Activated T-helper 1 cell treated with anti-CD3 and anti-CD28 coated beads, Interleukin-2, amount 50 U/mL, for 16 hours (primary cell): ENCODE results near the gene YTHDF1.

Experiments used
- DNase-seq, 2 donors: peaks; one replicate each; pipeline ENCODE4 v3.0.0-alpha.2; 2020; ENCODE audit warnings: low read depth in 1 of 2, low spot score in 1 of 2

The YTHDF1 gene

DNA sequence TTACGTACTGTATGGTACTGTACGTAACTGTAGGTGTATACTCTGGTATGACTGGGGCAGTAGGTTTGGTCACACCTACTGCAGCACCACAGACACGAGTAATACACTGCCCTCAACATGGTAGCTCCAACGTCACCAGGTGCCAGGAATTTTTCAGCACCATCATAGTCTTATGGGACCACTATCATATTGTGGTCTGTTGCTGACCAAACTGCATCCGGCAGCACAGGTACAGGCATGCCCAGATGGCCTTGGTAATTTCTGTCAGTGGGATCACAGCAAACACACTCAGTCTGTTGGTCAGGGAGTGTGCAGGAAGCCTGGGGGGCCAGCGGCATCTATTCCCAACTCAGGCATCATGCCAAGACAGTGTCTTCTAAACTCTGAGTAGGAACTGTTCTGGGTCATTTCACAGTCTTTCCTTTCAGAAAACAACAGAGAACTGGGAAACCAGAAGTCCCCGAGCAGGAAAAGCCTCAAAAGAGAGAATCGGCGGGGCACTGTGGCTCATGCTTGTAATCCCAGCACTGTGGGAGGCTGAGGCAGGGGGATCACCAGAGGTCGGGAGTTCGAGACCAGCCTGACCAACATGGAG, 5.8 kb downstream of the YTHDF1 start:
- DNase-seq = no peak

DNA sequence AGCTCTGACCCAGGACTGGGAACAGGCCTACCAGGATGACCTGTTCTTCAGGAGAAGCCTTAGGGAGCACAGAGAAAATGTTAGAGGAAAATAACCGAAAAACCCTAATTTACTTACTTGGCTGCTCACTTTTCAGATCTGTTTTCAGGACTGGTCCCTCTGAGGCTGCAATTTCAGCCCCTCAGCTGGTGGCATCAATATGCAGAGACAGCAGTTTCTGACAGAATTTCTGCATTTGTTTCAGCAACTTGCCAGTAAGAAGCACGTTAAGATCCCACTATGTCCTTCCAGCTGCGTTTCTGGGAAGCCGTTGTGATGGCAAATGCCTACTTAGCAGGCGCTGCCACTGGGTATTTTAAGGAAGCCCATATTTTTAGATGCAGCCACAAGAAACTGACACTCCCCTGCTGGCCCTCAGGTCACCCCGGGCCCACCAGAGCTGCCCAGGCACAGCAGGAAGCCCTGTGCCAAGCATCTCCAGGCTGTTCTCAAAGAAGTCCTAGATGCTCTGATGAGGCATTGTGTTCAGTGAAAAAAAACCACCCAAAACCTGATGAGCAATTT, 7.5 kb downstream of the YTHDF1 start:
- no peak for DNase-seq

DNA sequence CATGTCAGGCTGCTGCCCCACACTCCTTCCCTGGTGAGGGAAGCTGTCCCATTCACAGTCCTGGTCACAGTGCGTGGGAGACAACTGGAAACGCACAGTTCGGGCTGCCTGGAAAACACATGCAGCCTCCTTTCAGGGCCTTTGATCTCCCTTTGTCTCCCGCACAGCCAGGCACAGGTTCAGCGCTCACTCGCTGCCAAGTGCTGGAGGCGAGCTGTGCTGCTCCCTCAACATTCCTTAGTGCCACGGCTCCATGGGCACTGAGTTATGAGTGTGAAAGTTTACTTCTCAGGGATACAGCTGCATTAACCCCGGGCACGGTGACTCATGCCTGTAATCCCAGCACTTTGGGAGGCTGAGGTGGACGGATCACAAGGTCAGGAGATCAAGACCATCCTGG, 9.1 kb downstream of the YTHDF1 start:
- DNase-seq = no peak

DNA sequence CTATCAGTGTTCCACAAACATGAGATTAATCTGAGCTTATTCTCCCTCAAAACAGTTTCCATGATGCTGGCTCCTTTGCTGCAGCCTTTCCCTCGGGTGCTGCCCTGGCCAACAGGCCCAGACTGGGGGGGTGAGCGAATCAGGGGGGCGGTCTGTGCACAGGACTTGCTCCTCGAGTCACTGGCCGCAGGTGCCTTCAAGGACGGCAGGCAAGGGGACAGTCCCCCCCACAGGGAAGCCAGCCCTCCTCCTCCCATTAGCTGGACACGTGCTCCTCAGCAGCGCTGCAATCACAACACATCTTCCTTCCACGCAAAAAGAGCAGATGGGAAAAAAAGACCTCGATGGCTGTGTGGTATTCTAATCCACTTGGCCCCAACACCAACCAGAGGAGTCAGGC, 10.0 kb downstream of the YTHDF1 start:
- no peak for DNase-seq

DNA sequence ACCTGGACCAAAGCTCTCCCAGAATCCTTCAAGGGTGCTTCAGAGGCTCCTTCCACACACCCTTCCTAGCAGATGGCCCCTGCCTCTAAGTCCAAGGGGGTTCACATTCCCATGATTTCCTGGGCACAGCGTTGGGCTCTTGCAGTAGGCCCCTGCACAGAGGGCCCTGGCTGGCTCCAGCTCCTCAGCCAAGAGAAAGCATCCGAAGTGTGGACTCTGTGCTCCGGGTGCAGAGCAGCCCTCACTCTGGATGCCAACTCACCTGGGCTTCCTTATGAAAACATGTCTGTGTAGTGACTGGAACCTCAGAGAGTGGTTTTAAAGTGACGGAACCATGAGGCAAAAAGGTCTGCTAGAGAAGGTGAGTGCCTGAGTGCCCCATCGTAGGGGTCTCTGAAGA, 11.6 kb downstream of the YTHDF1 start:
- DNase-seq = no peak

DNA sequence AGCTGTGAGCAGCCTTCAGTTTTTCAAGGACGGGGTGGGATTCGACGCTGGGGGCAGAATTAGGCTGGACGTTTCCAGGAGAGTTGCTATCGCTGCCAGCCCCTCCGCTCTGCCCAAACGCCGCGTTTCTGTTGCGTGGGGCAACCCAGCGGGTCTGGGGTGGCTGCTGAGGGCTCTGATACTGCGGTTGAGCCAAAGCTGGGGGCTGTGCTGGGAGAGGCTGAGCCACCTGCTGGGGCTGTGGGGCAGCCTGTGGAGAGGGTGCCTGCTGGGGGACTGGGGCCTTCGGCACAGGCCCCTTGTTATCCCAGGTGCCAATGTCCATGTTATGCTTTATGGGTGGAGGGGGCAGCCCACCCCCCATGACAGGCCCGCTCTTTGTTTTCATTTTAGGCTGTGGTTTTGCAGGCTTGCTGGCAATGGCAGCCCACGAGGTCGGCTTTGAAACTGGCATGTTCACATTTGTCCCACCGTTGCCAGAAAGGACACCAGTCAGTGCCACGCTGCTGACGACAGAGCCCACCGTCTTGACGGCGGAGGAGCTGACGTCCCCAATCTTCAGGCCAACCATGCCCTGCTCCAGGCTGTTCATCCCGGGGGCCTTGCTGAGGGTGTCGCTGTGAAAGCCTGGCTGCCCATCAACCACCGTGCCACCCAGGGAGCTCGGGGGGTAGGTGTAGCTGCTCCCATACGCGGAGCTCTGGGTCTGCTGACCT, 13.0 kb downstream of the YTHDF1 start:
- no peak for DNase-seq

DNA sequence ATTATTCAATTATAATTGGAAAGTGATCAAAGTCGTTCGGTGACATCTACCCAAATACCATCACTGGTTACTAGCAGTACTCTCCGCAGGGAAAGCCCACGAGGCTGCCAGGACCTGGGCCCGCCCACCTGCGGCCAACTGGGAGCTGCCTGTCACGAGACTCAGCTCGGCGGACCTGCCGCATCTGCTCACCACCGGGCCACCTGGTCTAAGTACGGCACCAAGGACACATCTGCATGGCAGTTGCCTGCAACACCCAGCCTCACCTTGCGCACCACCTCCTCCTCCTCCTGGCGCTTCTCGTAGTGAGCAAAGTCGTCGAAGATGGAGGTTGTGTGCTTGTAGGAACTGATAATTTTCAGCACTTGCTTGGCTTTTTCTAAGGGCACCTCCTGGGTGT, 13.9 kb downstream of the YTHDF1 start:
- no peak for DNase-seq

DNA sequence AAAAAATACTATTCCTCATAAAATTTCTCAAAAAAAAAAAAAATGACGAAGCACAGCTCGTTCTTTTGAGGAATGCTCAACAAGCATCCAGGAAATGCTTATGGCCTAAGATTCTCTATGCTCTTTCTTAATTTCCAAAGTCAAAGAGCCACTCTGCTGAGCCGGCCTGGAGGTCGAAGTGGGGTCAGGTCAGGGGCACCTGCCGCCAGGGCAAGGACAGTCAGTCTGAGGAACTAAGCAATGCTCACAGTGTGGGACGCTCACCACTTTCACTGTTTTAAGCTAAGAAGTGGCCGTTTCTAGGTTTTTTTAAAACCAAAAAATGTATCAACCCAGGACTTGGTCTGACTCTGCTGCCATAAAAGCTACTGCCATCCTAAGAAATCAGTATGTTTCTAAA, 17.3 kb downstream of the YTHDF1 start:
- no peak for DNase-seq

DNA sequence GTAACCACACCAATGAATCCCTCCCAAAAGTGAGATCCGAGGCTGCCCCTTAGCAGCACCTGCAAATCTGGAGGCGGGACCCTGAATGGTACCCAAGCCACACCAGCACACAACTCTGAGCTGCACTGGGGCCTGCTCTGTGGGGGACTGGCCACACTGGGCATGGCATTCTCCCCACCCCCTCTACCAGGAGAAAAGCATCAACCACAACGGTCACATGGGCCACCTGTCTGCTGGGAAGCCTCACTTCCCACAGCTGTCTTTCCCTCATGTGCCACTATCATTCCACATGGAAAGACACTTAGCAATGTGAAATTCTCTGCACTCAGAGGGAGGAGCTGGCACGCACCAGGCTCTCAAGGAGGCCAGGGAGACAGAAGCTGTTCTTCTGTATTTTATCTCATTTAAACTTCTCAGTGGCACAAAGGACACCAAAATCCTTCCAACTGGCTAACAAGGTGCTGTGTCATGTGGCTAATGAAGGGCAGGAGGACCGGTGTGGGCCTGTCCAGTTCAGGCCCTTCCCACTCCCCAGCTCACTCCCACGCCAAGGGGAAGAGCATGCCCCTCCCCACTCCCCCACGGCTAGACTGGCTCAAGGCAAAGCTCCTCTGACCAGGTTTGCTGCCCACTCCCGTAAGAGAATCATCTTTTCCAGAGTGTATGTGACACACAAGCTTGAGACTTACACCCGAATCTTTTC, 19.0 kb downstream of the YTHDF1 start:
- DNase-seq = no peak

DNA sequence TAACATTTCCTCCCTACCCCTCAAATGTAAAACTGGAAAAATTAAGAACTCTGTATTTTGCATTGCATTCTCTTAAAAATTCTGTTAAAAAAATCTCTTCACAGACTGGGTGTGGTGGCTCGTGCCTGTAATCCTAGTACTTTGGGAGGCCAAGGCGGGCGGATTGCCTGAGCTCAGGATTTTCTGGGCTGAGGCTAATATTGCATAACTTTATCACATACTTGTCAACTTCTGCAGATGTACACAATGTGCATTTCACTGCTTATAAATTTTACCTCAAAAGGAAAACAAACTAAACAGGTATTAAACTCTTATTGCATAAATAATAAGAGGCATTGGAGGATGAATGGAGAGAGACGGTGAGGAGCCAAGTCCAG, 21.1 kb downstream of the YTHDF1 start:
- no peak for DNase-seq

DNA sequence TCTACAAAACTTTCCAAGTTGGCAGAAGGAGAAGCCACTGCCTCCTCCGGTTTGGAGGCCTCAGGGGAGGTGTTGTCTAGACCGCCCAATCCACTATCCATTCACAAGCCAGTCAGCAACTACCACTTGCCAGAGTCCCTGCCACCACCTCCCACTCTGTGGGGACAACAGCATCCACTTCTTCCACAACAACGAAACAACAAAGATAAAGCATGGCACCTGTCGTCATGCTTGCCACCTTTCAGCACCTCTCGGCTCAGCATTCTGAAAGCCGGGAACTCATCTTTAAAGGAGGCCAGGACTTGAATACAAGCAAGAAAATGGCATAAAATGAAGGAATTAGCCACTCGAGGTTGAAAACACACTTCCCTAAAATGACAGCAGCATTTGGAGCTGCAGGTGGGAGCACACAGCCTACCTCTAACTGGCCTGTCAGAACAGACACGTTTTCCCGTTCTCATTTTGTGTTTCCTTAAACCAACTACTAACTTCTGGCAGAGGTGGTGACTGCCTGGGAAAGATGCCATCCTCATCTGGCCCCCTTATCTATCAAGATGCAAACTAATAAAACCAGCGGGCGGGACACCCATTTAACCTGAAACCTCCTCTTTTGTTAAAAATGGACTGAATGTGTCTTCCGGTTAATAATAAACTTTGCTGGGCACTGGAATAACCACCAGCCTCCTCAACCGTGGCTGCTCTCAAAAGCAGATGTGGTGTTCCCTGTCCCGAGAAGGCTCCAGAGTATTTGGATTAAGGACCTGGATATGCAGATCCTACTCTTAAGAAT, 21.7 kb downstream of the YTHDF1 start:
- no peak for DNase-seq

DNA sequence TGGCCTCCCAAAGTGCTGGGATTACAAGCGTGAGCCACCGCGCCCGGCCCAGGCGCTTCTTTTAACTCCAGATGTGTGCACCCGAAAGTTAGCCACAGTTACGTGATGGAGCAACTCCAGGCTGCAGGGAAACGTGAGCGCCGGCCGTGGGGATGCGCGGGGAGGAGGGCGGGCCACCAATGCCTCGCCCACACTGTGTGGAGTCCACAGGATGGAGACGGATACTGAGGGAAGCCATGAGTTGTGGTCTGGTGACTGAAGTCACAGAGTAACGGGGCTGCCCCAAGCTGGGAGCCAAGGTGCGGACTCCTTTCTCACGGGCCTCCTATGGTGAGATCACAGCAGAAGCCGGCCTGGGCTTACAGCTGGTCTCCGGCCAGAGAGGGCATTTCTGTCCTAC, 23.2 kb downstream of the YTHDF1 start:
- DNase-seq = no peak

DNA sequence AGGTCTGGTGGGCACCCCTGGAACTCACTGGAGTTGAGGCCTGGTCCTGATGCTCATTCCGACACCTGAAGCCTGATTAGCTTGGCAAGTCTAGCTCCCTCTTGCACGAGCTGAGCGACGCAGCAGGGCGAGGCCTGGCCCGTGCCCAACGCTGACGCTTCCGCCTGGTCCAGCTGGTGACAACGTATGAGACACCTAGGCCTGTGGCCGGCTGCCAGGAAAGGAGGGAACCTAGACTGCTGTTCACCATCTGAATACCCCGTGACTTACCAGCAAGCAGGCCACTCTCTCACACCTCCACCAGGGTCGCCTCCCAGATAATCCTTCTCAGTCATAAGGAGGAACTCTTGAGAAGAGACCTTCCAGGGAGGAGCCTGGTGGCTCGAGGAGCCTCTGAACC, 24.5 kb downstream of the YTHDF1 start:
- DNase-seq = no peak

DNA sequence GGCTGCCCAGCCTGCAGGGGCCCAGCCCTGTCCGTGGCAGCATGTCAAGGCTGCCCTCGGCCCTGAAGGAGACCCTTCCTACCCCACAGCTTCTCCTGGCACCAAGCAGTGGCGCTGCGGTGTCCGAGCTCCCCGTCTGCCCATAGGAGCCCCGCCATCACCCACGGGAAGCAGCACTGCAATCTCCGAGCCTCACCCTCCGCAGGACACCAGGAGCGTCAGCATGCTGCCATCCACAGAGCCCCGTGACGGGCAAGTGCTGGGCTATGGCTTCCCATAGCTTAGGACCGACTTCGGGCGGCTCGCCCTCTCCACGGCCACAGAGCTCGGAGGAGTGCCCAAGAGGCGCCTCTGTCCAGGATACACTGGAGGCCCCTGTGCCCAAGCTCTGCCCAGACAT, 25.1 kb downstream of the YTHDF1 start:
- DNase-seq = no peak

DNA sequence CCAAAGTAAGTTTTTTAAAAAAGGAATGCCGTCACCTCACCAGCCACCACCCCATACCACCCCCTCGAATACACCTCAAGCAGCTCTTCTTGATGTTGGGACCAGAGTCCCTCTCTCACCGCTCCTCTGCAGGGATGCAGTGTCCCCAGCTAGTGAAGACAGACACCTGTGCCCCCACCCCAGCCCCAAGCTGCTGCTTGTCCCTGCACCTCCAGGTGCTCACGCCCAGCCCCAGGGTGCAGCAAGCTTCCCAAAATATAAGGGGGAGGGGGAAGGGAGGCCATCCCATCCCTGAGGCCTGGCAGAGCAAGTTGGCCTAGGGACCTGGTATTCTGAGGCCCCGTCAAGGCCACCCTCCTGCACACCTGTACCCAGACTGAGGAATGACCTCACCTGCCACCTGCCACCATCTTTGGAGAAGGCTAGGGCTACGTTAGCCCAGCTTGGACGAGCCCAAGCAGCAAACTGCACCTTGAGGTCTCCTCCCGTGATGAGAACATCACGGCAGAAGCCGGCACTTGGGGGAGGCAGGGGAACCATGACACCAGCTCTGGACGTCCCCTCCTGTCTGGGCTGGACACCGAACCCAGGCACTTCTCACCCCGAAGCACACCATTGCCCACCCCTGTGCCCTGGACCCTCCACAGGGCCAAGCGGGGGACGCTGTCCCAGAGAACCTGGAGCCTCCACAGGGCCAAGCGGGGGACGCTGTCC, 25.9 kb downstream of the YTHDF1 start:
- no peak for DNase-seq

DNA sequence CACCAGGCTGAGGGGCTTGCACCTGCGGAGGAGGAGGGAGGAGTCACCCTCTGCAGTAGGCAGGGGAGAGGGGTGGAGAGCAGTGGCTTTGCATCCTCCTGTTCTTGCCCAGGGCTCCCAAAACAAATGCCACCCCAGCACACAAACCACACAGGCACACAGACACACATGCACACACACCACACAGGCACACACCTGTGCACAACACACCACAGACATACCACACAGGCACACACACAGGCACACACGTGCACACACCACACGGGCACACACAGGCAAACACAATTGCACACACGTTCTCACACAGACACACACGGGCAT, 26.6 kb downstream of the YTHDF1 start:
- DNase-seq = no peak

DNA sequence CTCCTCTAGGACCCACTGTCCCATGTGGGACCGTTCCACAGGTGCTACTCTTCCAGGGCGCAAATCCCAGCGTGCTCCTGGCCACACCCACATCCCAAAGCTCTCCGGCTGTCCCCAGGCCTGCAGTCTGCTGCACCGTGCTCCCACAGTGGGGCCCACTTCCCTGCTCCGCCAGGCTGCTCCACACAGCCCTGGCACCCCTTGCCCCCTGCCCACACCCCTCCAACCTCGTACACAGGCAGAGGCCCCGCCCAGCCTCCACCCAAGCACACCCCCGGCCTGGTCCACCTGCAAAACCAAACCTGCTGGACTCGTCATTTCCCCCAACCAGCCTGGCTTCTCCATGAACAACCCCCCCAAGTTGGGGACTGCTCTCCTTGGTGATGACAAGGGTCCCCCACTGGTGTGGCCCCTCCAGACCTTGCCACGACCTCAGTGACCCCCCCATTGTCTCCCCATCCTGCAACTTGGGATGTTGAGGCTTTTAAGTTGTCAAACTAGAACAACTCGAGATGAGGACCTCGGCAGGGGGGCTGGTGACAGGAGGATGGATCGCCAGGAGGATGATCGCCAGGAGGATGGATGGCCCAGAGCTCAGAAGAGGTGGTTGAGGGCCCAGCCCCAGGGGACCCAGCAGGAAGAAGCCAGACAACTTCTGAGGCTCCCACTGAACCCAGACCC, 27.1 kb downstream of the YTHDF1 start:
- DNase-seq = no peak

DNA sequence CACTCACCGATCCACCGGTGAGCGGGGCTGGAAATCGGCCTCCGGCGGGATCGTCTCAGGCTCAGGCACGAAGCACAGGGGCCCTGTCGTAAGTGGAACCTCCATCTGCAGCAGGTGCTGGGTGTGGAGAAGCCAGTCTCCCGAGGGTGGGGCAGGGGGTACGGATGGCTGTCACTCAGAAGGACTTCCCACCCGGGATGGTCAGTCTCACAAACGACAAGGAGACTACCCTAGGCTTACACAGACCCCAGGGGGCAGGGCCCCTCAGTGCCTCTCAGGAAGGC, 27.8 kb downstream of the YTHDF1 start:
- DNase-seq = no peak

DNA sequence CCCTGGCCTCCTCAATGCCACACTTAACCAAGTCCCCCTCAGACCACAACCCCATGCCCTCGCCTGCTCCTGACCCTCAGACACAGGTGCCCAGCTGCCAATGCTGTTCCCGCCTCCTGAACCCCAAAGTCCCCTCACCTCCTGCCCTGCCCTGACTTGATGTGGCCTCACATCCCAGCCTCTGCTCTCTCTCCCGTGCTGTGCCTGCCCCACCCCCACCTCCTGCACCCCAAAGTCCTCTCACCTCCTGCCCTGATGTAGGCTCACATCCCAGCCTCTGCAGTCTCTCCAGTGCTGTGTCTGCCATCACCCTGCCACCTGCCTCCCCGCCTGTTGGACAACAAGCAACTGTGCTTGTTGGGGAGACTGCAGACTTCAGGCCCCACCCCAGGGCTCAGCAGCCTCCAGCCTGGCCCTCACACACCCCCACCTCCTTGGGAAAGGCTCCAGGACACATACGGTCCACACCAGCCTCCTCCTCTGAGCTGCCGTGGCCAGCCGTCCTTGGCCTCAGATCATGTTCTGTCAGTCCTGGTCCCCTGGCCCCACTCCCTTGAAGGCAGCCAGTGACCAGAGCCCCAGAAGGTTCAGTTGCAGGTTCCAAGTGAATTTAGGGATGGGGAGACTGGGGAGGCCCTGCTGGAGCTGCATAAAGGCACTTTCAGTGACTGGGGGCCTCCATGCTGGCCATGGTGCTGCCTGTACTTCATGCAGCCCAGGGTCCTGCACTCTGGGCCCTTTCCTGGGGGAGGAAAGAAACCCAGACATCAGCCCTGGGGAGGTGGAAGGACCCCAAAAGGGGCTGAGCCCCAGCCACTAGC, 28.4 kb downstream of the YTHDF1 start:
- no peak for DNase-seq
